ENCODE measurements around the gene DTL.

Gene DTL

DNA sequence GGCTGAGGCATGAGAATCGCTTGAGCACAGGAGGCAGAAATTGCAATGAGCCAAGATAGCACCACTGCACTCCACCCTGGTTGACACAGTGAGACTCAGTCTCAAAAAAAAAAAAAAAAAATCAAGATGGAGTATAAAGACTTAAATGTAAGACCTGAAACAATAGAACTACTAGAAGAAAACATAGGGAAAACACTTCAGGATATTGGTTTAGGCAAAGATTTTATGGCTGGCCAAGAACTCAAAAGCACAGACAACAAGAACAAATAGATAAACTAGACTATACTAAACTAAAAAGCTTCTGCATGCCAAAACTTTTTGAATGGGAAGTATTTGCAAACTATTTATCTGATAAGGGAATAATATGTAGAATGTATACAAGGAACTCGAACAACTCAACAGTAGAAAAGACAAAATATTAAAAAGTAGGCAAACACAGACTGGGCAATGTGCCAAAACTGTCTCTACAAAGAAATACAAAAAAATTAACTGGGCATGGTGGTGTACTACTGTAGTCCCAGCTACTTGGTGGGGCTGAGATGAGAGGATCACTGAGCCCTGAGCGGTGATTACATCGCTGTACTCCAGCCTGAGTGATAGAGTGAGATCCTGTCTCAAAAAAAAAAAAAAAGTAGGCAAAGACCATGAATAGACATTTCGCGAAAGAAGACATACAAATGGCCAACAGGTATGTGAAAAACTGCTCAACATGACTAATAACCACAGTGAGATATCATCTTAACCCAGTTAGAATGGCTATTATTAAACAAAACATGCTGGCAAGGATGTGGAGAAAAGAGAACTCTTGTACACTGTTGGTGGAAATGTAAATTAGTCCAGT lies 25.3 kb downstream of the DTL start:
- FAIRE-seq (peak; percentile 63), DNase-seq (ENCODE audit: insufficient read length, low spot score) (no peak)
- TF ChIP-seq POLR2A (IDR thresholded peaks at IDR 0.05; ENCODE audit: low read depth, low read length): no peak
- no peak for TF ChIP-seq PAX5 (IDR thresholded peaks at IDR 0.05; ENCODE audit: insufficient read depth, low read length, severe bottlenecking)
- TF ChIP-seq POU2F2 (IDR thresholded peaks at IDR 0.05; ENCODE audit: low read depth, low read length): no peak
- TF ChIP-seq TAF1 (IDR thresholded peaks at IDR 0.05; ENCODE audit: low read depth, low read length): no peak
- TF ChIP-seq POLR2AphosphoS5 (IDR thresholded peaks at IDR 0.05; ENCODE audit: low read depth, low read length): no peak
- TF ChIP-seq SPI1 (IDR thresholded peaks at IDR 0.05; ENCODE audit: low read depth, low read length): no peak

DNA sequence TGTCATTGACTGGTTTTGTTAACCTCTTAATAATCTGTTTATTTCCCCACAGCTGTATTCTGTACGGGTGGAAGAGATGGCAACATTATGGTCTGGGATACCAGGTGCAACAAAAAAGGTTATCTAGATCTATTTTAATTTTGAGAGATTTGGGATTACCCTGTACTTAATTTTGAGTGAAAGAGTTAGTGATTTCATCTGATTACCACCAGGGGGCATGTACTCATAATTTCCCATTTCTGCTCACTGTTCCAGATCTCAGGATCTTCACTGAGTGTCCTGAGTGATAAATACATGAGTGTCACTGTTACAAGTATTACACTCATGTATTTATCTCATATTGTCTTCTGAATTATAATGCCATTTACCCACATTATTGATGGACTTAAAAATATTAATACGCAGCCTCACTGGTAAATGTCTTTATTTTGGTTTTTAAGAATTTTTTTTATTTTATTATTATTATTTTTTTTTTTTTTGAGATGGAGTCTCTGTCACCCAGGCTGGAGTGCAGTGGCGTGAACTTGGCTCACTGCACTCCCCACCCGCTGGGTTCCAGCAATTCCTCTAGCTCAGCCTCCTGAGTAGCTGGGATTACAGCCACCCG lies 27.4 kb downstream of the DTL start:
- TF ChIP-seq PAX5 (IDR thresholded peaks at IDR 0.05; ENCODE audit: insufficient read depth, low read length, severe bottlenecking): no peak
- no peak for TF ChIP-seq POLR2A (IDR thresholded peaks at IDR 0.05; ENCODE audit: low read depth, low read length)
- FAIRE-seq (peak; percentile 52), DNase-seq (ENCODE audit: insufficient read length, low spot score) (no peak)

DNA sequence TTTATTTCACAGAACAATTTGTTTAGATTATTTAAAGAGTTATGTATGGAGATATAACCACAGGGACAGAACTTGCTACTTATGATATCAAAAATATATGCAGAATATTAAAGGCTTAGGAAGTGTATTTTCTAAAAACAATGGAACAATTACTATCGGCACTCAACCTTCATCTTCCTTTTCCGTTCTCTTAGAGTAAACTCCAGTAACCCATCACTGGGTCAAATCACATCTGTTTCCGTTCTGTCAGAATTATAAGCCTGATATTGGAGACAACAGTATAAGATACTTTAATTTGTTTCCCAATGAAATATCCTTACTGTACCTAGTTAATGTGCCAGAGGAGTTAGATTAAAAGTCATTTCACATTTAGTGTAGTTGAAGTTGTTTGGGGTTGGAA lies 32.2 kb downstream of the DTL start:
- peak; percentile 16 for FAIRE-seq
- no peak for DNase-seq (ENCODE audit: insufficient read length, low spot score)
- TF ChIP-seq POLR2A (IDR thresholded peaks at IDR 0.05; ENCODE audit: low read depth, low read length) (no peak), PAX5 (IDR thresholded peaks at IDR 0.05; ENCODE audit: insufficient read depth, low read length, severe bottlenecking) (no peak), SPI1 (IDR thresholded peaks at IDR 0.05; ENCODE audit: low read depth, low read length) (no peak), TAF1 (IDR thresholded peaks at IDR 0.05; ENCODE audit: low read depth, low read length) (no peak), POU2F2 (IDR thresholded peaks at IDR 0.05; ENCODE audit: low read depth, low read length) (no peak), POLR2AphosphoS5 (IDR thresholded peaks at IDR 0.05; ENCODE audit: low read depth, low read length) (no peak)

- TF ChIP-seq POU2F2 (IDR thresholded peaks at IDR 0.05; ENCODE audit: low read depth, low read length): no peak
- no peak for TF ChIP-seq SPI1 (IDR thresholded peaks at IDR 0.05; ENCODE audit: low read depth, low read length)
- TF ChIP-seq TAF1 (IDR thresholded peaks at IDR 0.05; ENCODE audit: low read depth, low read length): no peak
- no peak for TF ChIP-seq POLR2A (IDR thresholded peaks at IDR 0.05; ENCODE audit: low read depth, low read length)
- no peak for TF ChIP-seq POLR2AphosphoS5 (IDR thresholded peaks at IDR 0.05; ENCODE audit: low read depth, low read length)
- TF ChIP-seq PAX5 (IDR thresholded peaks at IDR 0.05; ENCODE audit: insufficient read depth, low read length, severe bottlenecking): no peak
- FAIRE-seq: peak; percentile 38
Observed at GRCh38 chr1:212070720-212071302, 35.3 kb downstream of the DTL start.

DNA sequence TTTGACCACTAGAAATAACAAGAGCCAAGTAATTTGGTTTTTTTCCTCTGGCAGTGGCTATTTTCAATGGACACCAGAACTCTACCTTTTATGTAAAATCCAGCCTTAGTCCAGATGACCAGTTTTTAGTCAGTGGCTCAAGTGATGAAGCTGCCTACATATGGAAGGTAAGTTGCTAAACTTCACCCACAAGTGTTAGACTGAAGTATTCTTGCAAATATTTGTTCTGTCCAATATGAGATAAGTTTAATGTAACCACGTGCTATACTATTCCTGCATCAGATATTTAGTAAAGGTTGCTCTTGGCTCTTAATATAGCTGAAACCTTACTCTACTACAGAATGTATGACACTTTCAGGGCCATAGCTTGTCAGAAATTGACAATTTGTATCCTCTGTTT lies 36.5 kb downstream of the DTL start:
- peak; percentile 33 for FAIRE-seq
- no peak for DNase-seq (ENCODE audit: insufficient read length, low spot score)
- TF ChIP-seq PAX5 (IDR thresholded peaks at IDR 0.05; ENCODE audit: insufficient read depth, low read length, severe bottlenecking) (no peak), SPI1 (IDR thresholded peaks at IDR 0.05; ENCODE audit: low read depth, low read length) (no peak), POLR2A (IDR thresholded peaks at IDR 0.05; ENCODE audit: low read depth, low read length) (no peak), POU2F2 (IDR thresholded peaks at IDR 0.05; ENCODE audit: low read depth, low read length) (no peak), TAF1 (IDR thresholded peaks at IDR 0.05; ENCODE audit: low read depth, low read length) (no peak), POLR2AphosphoS5 (IDR thresholded peaks at IDR 0.05; ENCODE audit: low read depth, low read length) (no peak)

More at GRCh38 chr1:212070720-212071302, 35.3 kb downstream of the DTL start:
- DNase-seq (ENCODE audit: insufficient read length, low spot score): no peak

- TF ChIP-seq TAF1 (IDR thresholded peaks at IDR 0.05; ENCODE audit: low read depth, low read length) (no peak), SPI1 (IDR thresholded peaks at IDR 0.05; ENCODE audit: low read depth, low read length) (no peak), POLR2A (IDR thresholded peaks at IDR 0.05; ENCODE audit: low read depth, low read length) (no peak), POU2F2 (IDR thresholded peaks at IDR 0.05; ENCODE audit: low read depth, low read length) (no peak), PAX5 (IDR thresholded peaks at IDR 0.05; ENCODE audit: insufficient read depth, low read length, severe bottlenecking) (no peak), POLR2AphosphoS5 (IDR thresholded peaks at IDR 0.05; ENCODE audit: low read depth, low read length) (no peak)
- FAIRE-seq: no peak
- no peak for DNase-seq (ENCODE audit: insufficient read length, low spot score)
Observed at GRCh38 chr1:212073490-212073889, 37.9 kb downstream of the DTL start.

- TF ChIP-seq POLR2AphosphoS5 (IDR thresholded peaks at IDR 0.05; ENCODE audit: low read depth, low read length) (no peak), SPI1 (IDR thresholded peaks at IDR 0.05; ENCODE audit: low read depth, low read length) (no peak), PAX5 (IDR thresholded peaks at IDR 0.05; ENCODE audit: insufficient read depth, low read length, severe bottlenecking) (no peak), POLR2A (IDR thresholded peaks at IDR 0.05; ENCODE audit: low read depth, low read length) (no peak), TAF1 (IDR thresholded peaks at IDR 0.05; ENCODE audit: low read depth, low read length) (no peak), POU2F2 (IDR thresholded peaks at IDR 0.05; ENCODE audit: low read depth, low read length) (no peak)
- no peak for FAIRE-seq
- DNase-seq (ENCODE audit: insufficient read length, low spot score): no peak
Observed at GRCh38 chr1:212074313-212074712, 38.8 kb downstream of the DTL start.

DNA sequence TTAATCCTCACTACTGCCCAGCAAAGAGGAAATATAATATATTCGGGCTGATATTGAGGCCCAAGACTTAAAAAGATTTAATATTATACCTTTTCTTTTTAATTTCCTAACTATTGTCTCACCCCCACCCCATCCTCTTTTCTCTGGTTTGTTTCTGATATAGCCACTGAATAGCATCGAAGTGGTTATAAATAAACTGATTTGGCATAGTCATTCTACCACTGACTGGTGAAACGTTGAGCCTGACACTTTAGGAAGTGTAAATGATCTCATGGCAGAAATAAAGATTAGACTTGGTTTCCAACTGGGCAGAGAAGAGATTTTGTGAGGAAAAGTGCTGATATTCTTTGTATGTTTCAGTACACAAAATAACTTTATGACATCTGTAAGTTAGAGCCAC lies 39.3 kb downstream of the DTL start:
- FAIRE-seq (no peak), DNase-seq (ENCODE audit: insufficient read length, low spot score) (no peak)
- no peak for TF ChIP-seq POU2F2 (IDR thresholded peaks at IDR 0.05; ENCODE audit: low read depth, low read length)
- no peak for TF ChIP-seq POLR2AphosphoS5 (IDR thresholded peaks at IDR 0.05; ENCODE audit: low read depth, low read length)
- no peak for TF ChIP-seq SPI1 (IDR thresholded peaks at IDR 0.05; ENCODE audit: low read depth, low read length)
- TF ChIP-seq TAF1 (IDR thresholded peaks at IDR 0.05; ENCODE audit: low read depth, low read length): no peak
- no peak for TF ChIP-seq POLR2A (IDR thresholded peaks at IDR 0.05; ENCODE audit: low read depth, low read length)
- TF ChIP-seq PAX5 (IDR thresholded peaks at IDR 0.05; ENCODE audit: insufficient read depth, low read length, severe bottlenecking): no peak

- TF ChIP-seq TAF1 (IDR thresholded peaks at IDR 0.05; ENCODE audit: low read depth, low read length): no peak
- TF ChIP-seq POLR2A (IDR thresholded peaks at IDR 0.05; ENCODE audit: low read depth, low read length): no peak
- TF ChIP-seq POU2F2 (IDR thresholded peaks at IDR 0.05; ENCODE audit: low read depth, low read length): no peak
- TF ChIP-seq SPI1 (IDR thresholded peaks at IDR 0.05; ENCODE audit: low read depth, low read length): no peak
- no peak for TF ChIP-seq PAX5 (IDR thresholded peaks at IDR 0.05; ENCODE audit: insufficient read depth, low read length, severe bottlenecking)
- no peak for TF ChIP-seq POLR2AphosphoS5 (IDR thresholded peaks at IDR 0.05; ENCODE audit: low read depth, low read length)
- FAIRE-seq: no peak
- DNase-seq (ENCODE audit: insufficient read length, low spot score): no peak
Observed at GRCh38 chr1:212077028-212077427, 41.5 kb downstream of the DTL start.

Data from GM12891 (cell line).